HG02981 (cell line): ENCODE data around the gene ACACB.

ENCODE experiments used
- ATAC-seq: cut with Tn5 transposase; IDR thresholded peaks from one replicate; pipeline ENCODE4 v1.9.1; 2021; ENCODE audit warnings: mild to moderate bottlenecking, moderate library complexity; ENCODE audit not compliant: unreplicated experiment

ACACB gene

DNA sequence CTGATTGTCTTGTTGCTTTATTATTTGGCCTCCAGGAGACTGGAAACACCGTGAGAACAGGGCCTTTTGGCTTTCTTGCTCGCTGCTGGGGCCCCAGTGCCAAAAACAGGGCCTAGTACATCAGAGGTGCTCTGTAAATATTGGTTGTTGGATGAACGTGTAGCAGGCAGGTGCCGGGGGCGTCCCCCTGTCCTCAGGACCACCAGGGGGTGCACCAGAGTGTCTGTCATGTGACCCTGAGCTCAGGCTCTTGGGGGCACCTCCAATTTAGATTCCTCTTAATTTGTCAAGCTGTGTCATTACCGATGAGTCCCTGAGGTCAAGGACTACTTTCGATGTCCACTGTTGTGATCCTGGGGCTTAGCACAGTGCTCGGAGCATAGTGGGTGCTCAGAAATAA lies 87.1 kb downstream of the ACACB start:
- ATAC-seq = no peak

GRCh38 chr12:109209082-109209481 lies 92.7 kb downstream of the ACACB start:
- no peak for ATAC-seq

DNA sequence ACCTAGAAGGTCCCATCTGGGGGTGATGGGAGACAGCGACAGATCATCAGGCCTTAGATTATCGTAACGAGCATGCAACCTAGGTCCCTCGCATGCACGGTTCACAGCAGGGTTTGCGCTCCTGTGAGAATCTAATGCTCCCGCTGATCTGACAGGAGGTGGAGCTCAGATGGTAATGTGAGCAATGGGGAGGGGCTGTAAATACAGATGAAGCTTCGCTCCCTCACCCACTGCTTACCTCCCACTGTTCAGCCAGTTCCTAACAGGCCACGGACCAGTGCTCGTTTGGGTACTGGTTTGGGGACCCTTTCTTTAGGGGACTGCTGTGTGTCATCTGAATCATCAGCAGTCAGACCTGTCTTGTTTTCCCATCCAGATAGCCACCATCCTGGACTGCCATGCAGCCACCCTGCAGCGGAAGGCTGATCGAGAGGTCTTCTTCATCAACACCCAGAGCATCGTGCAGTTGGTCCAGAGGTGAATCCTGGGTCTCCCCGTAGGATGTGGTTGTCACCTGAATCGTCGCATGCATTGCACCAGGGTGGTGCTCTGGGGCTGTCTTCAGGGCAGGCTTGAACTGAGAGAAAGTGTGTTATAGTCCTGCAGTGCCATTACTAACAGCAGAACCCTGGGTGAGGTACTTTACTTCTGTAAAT lies 96.2 kb downstream of the ACACB start:
- no peak for ATAC-seq

- no peak for ATAC-seq
Observed at GRCh38 chr12:109214131-109214530, 97.7 kb downstream of the ACACB start.

GRCh38 chr12:109218996-109219395 lies 102.6 kb downstream of the ACACB start:
- ATAC-seq = no peak

DNA sequence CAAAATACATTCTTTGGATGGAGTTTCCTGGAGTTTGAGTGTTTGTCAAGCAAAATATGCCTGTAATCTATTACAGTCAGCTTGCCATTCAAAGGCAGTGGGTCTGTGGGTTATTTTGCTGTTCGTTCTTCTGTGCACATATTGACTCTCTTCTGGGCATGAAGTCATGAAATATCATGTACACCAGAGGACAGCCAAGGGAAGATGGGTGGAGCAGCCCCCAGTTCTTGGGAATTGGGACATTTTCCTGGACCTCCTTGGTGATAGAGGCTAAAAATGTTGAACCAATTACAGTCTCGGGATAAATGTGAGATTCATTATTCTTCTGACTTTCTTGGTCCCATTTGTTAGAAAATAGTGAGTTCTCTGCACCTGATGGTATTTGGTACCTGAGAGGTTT lies 103.6 kb downstream of the ACACB start:
- no peak for ATAC-seq

GRCh38 chr12:109221277-109221931 lies 105.0 kb downstream of the ACACB start:
- ATAC-seq = no peak

DNA sequence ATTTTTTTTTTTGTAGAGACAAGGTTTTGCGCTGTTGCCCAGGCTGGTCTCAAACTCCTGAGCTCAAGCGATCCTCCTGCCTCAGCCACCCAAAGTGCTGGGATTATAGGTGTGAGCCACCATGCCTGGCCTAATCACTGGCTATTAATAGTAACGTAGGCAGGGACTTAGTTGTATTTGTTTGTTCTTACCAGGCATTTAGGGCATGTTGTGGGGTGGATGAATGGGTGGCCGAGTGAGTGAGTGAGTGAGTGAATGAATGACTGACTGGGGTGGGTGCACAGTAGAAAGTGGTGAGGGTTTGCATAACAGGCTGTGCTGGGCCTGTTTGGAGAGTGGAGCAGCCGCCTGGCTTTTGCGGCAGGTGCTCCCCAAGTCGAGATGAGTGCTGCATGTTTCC lies 105.7 kb downstream of the ACACB start:
- no peak for ATAC-seq

- ATAC-seq = no peak
Observed at GRCh38 chr12:109222496-109222895, 106.1 kb downstream of the ACACB start.

- ATAC-seq = no peak
Observed at GRCh38 chr12:109223211-109223610, 106.8 kb downstream of the ACACB start.

DNA sequence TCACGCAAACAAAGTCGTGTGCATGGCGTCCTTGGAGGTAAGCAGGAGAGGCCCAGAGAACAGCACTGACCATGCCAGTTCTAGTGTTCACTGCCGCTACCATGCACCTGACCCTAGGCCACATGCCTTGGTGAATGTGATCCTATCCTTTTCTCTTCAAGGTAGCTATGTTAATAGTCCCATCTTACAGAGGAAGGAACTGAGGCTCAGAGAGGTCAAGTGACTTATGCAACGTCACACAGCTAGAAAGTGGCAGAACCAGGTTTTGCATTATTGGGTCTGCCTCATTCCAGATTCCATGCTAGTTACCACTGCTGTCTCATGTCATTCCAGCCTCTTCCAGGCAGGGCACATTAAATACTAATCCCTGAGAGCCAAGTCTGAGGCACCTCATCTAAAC lies 107.5 kb downstream of the ACACB start:
- no peak for ATAC-seq

GRCh38 chr12:109228664-109229063 lies 112.3 kb downstream of the ACACB start:
- ATAC-seq = no peak

DNA sequence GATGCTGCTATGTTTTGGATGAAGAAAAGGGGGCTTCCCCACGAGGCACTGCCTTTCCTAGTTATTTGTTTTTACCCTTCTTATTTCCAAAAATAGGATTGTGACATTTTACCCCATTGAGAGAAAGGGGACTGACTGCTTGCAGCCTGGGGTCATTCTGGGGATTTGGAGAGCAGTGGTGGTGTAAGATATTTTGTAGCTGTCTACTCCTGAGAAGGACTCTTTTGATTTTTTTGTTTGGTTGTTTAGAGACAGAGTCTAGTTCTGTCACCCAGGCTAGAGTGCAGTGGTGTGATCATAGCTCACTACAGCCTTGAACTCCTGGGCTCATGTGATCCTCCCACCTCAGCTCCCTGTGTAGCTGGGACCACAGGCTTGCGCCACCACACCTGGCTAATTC lies 113.8 kb downstream of the ACACB start:
- no peak for ATAC-seq

- no peak for ATAC-seq
Observed at GRCh38 chr12:109232731-109233130, 116.3 kb downstream of the ACACB start.

DNA sequence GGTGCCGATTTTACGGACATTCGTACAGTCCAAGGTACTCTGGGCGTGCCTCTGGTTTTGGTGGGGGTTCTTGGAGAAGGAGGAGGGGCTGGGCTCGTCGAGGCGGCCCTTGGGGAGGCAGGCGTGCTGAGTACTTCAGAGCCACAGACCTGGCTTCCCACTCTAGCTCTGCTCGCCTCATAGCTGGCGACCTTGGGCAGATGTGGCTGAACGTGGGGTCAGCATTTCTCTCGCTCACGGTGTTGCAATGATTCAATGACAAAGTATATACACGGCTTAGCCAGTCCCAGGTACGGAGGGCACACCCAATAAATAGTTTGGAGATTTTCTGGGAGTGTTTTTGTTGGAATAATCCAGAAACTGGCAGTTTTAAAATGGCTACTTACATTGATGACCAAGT lies 117.6 kb downstream of the ACACB start:
- no peak for ATAC-seq

DNA sequence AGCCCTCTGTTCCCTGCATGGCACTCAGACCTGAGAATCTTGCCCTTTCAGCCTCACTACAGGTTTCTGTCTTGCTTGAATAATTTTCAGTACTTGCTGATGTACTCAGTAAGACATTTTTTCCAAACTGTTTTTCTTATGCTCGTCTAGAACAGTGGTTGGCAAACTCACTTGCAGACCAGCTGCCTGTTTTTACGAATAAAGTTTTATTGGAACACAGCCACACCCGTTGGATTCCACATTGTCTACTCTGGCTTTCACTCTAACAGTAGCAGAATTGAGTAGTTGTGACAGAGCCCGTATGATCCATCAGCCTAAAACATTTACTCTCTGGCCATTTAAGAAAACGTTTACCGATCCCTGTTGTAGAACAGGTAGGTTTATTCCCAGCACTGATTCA lies 119.9 kb downstream of the ACACB start:
- ATAC-seq = no peak

DNA sequence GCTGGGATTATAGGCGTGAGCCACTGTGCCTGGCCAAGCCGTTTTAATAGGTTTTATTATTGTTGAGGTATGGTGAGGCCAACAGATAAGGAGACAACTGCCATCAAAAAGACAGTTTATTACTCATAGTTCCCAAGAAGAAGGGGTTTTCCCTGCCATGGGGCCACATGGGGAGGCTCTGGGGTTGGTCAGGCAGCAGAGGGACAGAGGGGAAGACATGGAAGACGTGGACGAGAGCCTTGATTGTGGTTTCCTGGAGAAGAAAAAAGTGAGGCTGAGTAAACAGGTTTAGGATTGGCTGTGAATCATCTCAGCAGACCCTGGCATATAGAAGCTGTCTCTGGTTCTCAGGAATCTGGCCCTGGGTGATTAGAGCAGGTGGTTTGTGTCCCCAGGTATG lies 122.8 kb downstream of the ACACB start:
- no peak for ATAC-seq

GRCh38 chr12:109239691-109240090 lies 123.3 kb downstream of the ACACB start:
- no peak for ATAC-seq

- no peak for ATAC-seq
Observed at GRCh38 chr12:109240365-109240764, 124.0 kb downstream of the ACACB start.

DNA sequence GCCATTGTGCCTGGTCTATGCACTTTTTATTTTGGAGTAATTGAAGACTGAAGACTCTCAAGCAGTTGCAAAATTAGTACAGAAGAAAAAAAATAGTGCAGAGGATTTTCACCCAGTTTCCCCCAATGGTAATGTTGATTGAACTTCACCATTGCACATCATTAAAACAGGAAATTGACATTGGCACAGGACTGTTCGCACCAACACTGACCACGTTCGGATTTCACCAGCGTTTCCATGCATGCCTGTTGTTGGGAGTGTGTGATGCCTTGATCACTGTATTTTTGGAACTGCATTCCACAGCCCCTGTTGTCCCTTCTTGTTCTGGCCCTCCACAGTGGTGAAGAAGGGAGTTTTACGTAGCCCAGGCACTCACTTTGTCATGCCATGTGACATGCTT lies 125.5 kb downstream of the ACACB start:
- no peak for ATAC-seq

GRCh38 chr12:109244073-109244472 lies 127.7 kb downstream of the ACACB start:
- ATAC-seq = no peak

GRCh38 chr12:109246221-109246620 lies 129.8 kb downstream of the ACACB start:
- ATAC-seq = no peak
